Measurements from ENCODE around the gene NDEL1.

GRCh38 chr17:8418471-8418870 lies 17.2 kb upstream of the NDEL1 start:
- TF ChIP-seq CTCF (IDR thresholded peaks at IDR 0.05; ENCODE audit: low read depth, low read length) = no peak
- no peak for TF ChIP-seq EZH2phosphoT487 (IDR thresholded peaks at IDR 0.05; ENCODE audit: low read depth)
